ENCODE data around the gene C14orf132. TPM values are rescaled to one million over a fixed set of nuclear protein-coding genes. Genes with fewer than 3 reads are reported as not detected.

C14orf132 gene
- total and polyA plus RNA-seq, 4 donors = 9.8 to 49.3 (median 24.7) TPM

- Histone ChIP-seq H3K27ac (ENCODE audit: low read depth in 1 of 2, low read length in 1 of 2) (no peak overlapping the region), H3K9me3 (ENCODE audit: control insufficient read depth in 4 of 4, insufficient read depth in 3 of 4, low read length in 3 of 4) (peaks cover 0 to 3% (median 0%) of the 10 kb centered on the region in 4 donors), H3K4me3 (no peak overlapping the region), H3K27me3 (ENCODE audit: control insufficient read depth in 3 of 3, insufficient read depth in 3 of 3, low read length in 2 of 3) (peaks cover 0 to 8% (median 5%) of the 10 kb centered on the region in 3 donors), H3K9ac (ENCODE audit: insufficient read depth in 1 of 2, low read length in 2 of 2) (no peak overlapping the region), H3K36me3 (ENCODE audit: control insufficient read depth in 4 of 4, insufficient read depth in 4 of 4, low read length in 4 of 4) (no peaks in the 10 kb centered on the region), H3K4me1 (ENCODE audit: control insufficient read depth in 5 of 5, insufficient read depth in 5 of 5, low read length in 5 of 5) (no peaks in the 10 kb centered on the region)
- no peak for ATAC-seq (ENCODE audit: insufficient read depth, low FRiP score)
- TF ChIP-seq CTCF (IDR thresholded peaks at IDR 0.05; ENCODE audit: control extremely low read depth, extremely low read depth) = no peak
- WGBS, 2 donors = 31 to 64% methylated on average over 1 of the region's 1 CpG
- peak in 2 of 3 donors; percentile 17 to 38 for DNase-seq
Measured at GRCh38 chr14:95998656-95999055, 40.5 kb upstream of the C14orf132 start.

GRCh38 chr14:96001866-96002497 is 37.2 kb upstream of the C14orf132 start:
- peaks cover 0 to 8% (median 5%) of the 10 kb centered on the region in 3 donors for H3K27me3 ChIP-seq (ENCODE audit: control insufficient read depth in 3 of 3, insufficient read depth in 3 of 3, low read length in 2 of 3)
- no peak for TF ChIP-seq CTCF (IDR thresholded peaks at IDR 0.05; ENCODE audit: control extremely low read depth, extremely low read depth)
- ATAC-seq (ENCODE audit: insufficient read depth, low FRiP score) (no peak), DNase-seq (no peak)
- H3K9me3 ChIP-seq (ENCODE audit: control insufficient read depth in 4 of 4, insufficient read depth in 3 of 4, low read length in 3 of 4) = peaks cover 0 to 4% (median 0%) of the 10 kb centered on the region in 4 donors
- no peak overlapping the region for H3K4me3 ChIP-seq
- H3K9ac ChIP-seq (ENCODE audit: insufficient read depth in 1 of 2, low read length in 2 of 2) = no peak overlapping the region
- H3K4me1 ChIP-seq (ENCODE audit: control insufficient read depth in 5 of 5, insufficient read depth in 5 of 5, low read length in 5 of 5) = no peaks in the 10 kb centered on the region
- no peak overlapping the region for H3K27ac ChIP-seq (ENCODE audit: low read depth in 1 of 2, low read length in 1 of 2)
- 73 to 85% methylated on average over 5 of the region's 5 CpGs for WGBS, 2 donors
- H3K36me3 ChIP-seq (ENCODE audit: control insufficient read depth in 4 of 4, insufficient read depth in 4 of 4, low read length in 4 of 4) = no peaks in the 10 kb centered on the region

GRCh38 chr14:96002498-96002884 is 36.7 kb upstream of the C14orf132 start:
- Histone ChIP-seq H3K27me3 (ENCODE audit: control insufficient read depth in 3 of 3, insufficient read depth in 3 of 3, low read length in 2 of 3) (peaks cover 0 to 8% (median 3%) of the 10 kb centered on the region in 3 donors), H3K9ac (ENCODE audit: insufficient read depth in 1 of 2, low read length in 2 of 2) (no peak overlapping the region), H3K27ac (ENCODE audit: low read depth in 1 of 2, low read length in 1 of 2) (no peak overlapping the region), H3K4me1 (ENCODE audit: control insufficient read depth in 5 of 5, insufficient read depth in 5 of 5, low read length in 5 of 5) (no peaks in the 10 kb centered on the region), H3K4me3 (no peak overlapping the region), H3K36me3 (ENCODE audit: control insufficient read depth in 4 of 4, insufficient read depth in 4 of 4, low read length in 4 of 4) (no peaks in the 10 kb centered on the region), H3K9me3 (ENCODE audit: control insufficient read depth in 4 of 4, insufficient read depth in 3 of 4, low read length in 3 of 4) (peaks cover 0 to 4% (median 0%) of the 10 kb centered on the region in 4 donors)
- ATAC-seq (ENCODE audit: insufficient read depth, low FRiP score) (no peak), DNase-seq (no peak)
- WGBS, 2 donors = 53 to 76% methylated on average over 2 of the region's 2 CpGs
- TF ChIP-seq CTCF (IDR thresholded peaks at IDR 0.05; ENCODE audit: control extremely low read depth, extremely low read depth) = no peak

- no peak for TF ChIP-seq CTCF (IDR thresholded peaks at IDR 0.05; ENCODE audit: control extremely low read depth, extremely low read depth)
- Histone ChIP-seq H3K27me3 (ENCODE audit: control insufficient read depth in 3 of 3, insufficient read depth in 3 of 3, low read length in 2 of 3) (no peaks in the 10 kb centered on the region), H3K4me1 (ENCODE audit: control insufficient read depth in 5 of 5, insufficient read depth in 5 of 5, low read length in 5 of 5) (no peaks in the 10 kb centered on the region), H3K27ac (ENCODE audit: low read depth in 1 of 2, low read length in 1 of 2) (no peak overlapping the region), H3K9me3 (ENCODE audit: control insufficient read depth in 4 of 4, insufficient read depth in 3 of 4, low read length in 3 of 4) (peaks cover 0 to 12% (median 10%) of the 10 kb centered on the region in 4 donors), H3K9ac (ENCODE audit: insufficient read depth in 1 of 2, low read length in 2 of 2) (no peak overlapping the region), H3K4me3 (no peak overlapping the region), H3K36me3 (ENCODE audit: control insufficient read depth in 4 of 4, insufficient read depth in 4 of 4, low read length in 4 of 4) (no peaks in the 10 kb centered on the region)
- DNase-seq (no peak), ATAC-seq (ENCODE audit: insufficient read depth, low FRiP score) (no peak)
- WGBS, 2 donors = 77 to 78% methylated on average over 1 of the region's 1 CpG
Measured at GRCh38 chr14:96011131-96011530, 28.0 kb upstream of the C14orf132 start.

Measured in lung (tissue), 12 donors.